SU-DHL-6 (cell line): ENCODE measurements around the gene STRA8.

Experiments
- H2AFZ ChIP-seq: fragments of 200-600 bp; sonication (generic); 2 replicates; pipeline ENCODE4 v1.6.1; 2014; ENCODE audit warnings: low read depth, mild to moderate bottlenecking, moderate library complexity, mixed read lengths, antibody characterized with exemption, low read length; ENCODE audit not compliant: severe bottlenecking
- H3F3A ChIP-seq: fragments of 200-600 bp; shearing (Covaris generic); 2 replicates; pipeline ENCODE4 v1.6.0; 2016; ENCODE audit warnings: antibody characterized with exemption, mild to moderate bottlenecking; ENCODE audit not compliant: insufficient read depth
- H3K27ac ChIP-seq: fragments of 200-600 bp; sonication (generic); 2 replicates; pipeline ENCODE4 v1.5.1; 2016; ENCODE audit warnings: low read depth, mild to moderate bottlenecking, low read length, moderate library complexity, mixed read lengths
- H3K27me3 ChIP-seq: fragments of 200-600 bp; sonication (generic), shearing (Covaris generic); 2 replicates; pipeline ENCODE4 v1.6.0; 2014; ENCODE audit warnings: mild to moderate bottlenecking, low read length
- H3K36me3 ChIP-seq: fragments of 200-600 bp; sonication (generic); 2 replicates; pipeline ENCODE4 v1.6.1; 2014; ENCODE audit warnings: mild to moderate bottlenecking, low read length, mixed read lengths
- H3K4me2 ChIP-seq: fragments of 300-600, 200-600 bp; shearing (Covaris generic), sonication (generic); 2 replicates; pipeline ENCODE4 v1.6.0; 2014; ENCODE audit warnings: low read length, low read depth, mild to moderate bottlenecking; ENCODE audit not compliant: poor library complexity, severe bottlenecking
- H3K4me3 ChIP-seq: fragments of 200-600 bp; sonication (generic); 2 replicates; pipeline ENCODE4 v1.5.1; 2014; ENCODE audit warnings: antibody characterized with exemption, low read length, mild to moderate bottlenecking, mixed read lengths; ENCODE audit not compliant: insufficient read depth, poor library complexity, severe bottlenecking
- H3K79me2 ChIP-seq: fragments of 200-600 bp; sonication (generic); 2 replicates; pipeline ENCODE4 v1.6.1; 2014; ENCODE audit warnings: mild to moderate bottlenecking, low read length, moderate library complexity; ENCODE audit not compliant: insufficient read depth
- H3K9ac ChIP-seq: fragments of 200-600 bp; sonication (generic); 2 replicates; pipeline ENCODE4 v1.7.0; 2014; ENCODE audit warnings: mild to moderate bottlenecking, low read length
- H3K9me2 ChIP-seq: fragments of 200-600 bp; sonication (generic); replicated peaks from 2 replicates; pipeline ENCODE4 v1.6.1; 2014; ENCODE audit warnings: low read length; ENCODE audit not compliant: insufficient read depth
- H3K9me3 ChIP-seq: fragments of 200-600 bp; sonication (generic); 2 replicates; pipeline ENCODE4 v1.6.1; 2014; ENCODE audit warnings: low read length, mixed read lengths; ENCODE audit not compliant: insufficient read depth
- H4K20me1 ChIP-seq: fragments of 200-600 bp; sonication (generic); 2 replicates; pipeline ENCODE4 v1.6.1; 2014; ENCODE audit warnings: low read depth, mild to moderate bottlenecking, antibody characterized with exemption, low read length, moderate library complexity, mixed read lengths
- CTCF ChIP-seq: fragments of 200-600 bp; sonication (generic); IDR thresholded peaks from one replicate; pipeline ENCODE4 v1.5.1; 2017; ENCODE audit warnings: antibody characterized with exemption, mild to moderate bottlenecking, low read length, moderate library complexity; ENCODE audit not compliant: insufficient read depth, poor library complexity, severe bottlenecking
- EZH2phosphoT487 ChIP-seq: fragments of 200-600 bp; sonication (generic), shearing (Covaris generic); conservative IDR thresholded peaks from 2 replicates; pipeline ENCODE4 v1.6.1; 2018; ENCODE audit warnings: mild to moderate bottlenecking, antibody characterized with exemption, low read length, moderate library complexity, mixed read lengths

The STRA8 gene

GRCh38 chr7:135300913-135301765 lies 67.5 kb downstream of the STRA8 start:
- Histone ChIP-seq H2AFZ (no peak overlapping the region), H3K9me3 (no peaks in the 10 kb centered on the region), H3K9me2 (no peaks in the 10 kb centered on the region), H3K27ac (no peak overlapping the region), H3K27me3 (no peaks in the 10 kb centered on the region), H3K4me3 (no peak overlapping the region), H3K79me2 (no peaks in the 10 kb centered on the region), H3K4me2 (no peak overlapping the region), H3K9ac (no peak overlapping the region), H3F3A (no peaks in the 10 kb centered on the region), H4K20me1 (no peaks in the 10 kb centered on the region), H3K36me3 (no peaks in the 10 kb centered on the region)
- no peak for TF ChIP-seq EZH2phosphoT487
- no peak for TF ChIP-seq CTCF
